ENCODE results near the gene RNF7. TPM values are rescaled to one million over a fixed set of nuclear protein-coding genes. Genes with fewer than 3 reads are reported as not detected.

The RNF7 gene
- total and polyA plus RNA-seq, 2 donors (not counting 3 experiments of a cell fraction or from before 2014, with no cell fraction given): 120 to 136 TPM

GRCh38 chr3:141746962-141747361 is 8.9 kb downstream of the RNF7 start:
- TF ChIP-seq MAX (IDR thresholded peaks at IDR 0.05; ENCODE audit: insufficient read depth, insufficient read length): no peak
- no peak for TF ChIP-seq POLR2AphosphoS5 (IDR thresholded peaks at IDR 0.05; ENCODE audit: insufficient read depth, low read depth, low read length)
- no peak for TF ChIP-seq CTCF (IDR thresholded peaks at IDR 0.05; ENCODE audit: extremely low read depth in 1 of 2, insufficient read depth in 1 of 2, low read depth in 1 of 2, low read length in 2 of 2)
- TF ChIP-seq FOS (IDR thresholded peaks at IDR 0.05; ENCODE audit: borderline replicate concordance, insufficient read depth, low read length): no peak
- TF ChIP-seq GATA2 (IDR thresholded peaks at IDR 0.05; ENCODE audit: insufficient read depth, insufficient read length, low read depth, low read length): no peak
- TF ChIP-seq EZH2 (IDR thresholded peaks at IDR 0.05; ENCODE audit: borderline replicate concordance, low read depth, low read length, severe bottlenecking): no peak
- no peak for TF ChIP-seq MYC (IDR thresholded peaks at IDR 0.05; ENCODE audit: low read depth, low read length)
- TF ChIP-seq JUN (IDR thresholded peaks at IDR 0.05; ENCODE audit: borderline replicate concordance, insufficient read depth, insufficient read length, low read depth): no peak
- no peak for TF ChIP-seq POLR2A (IDR thresholded peaks at IDR 0.05; ENCODE audit: low read depth, low read length)
- Histone ChIP-seq H3K79me2 (ENCODE audit: control insufficient read depth, insufficient read depth, low read length) (peaks cover 19% of the 10 kb centered on the region), H3K36me3 (ENCODE audit: control insufficient read depth in 2 of 2, extremely low read depth in 1 of 2, insufficient read depth in 2 of 2, low read length in 2 of 2) (peaks cover 9 to 16% of the 10 kb centered on the region in 2 experiments), H3K4me2 (ENCODE audit: insufficient read depth, low read length) (no peak overlapping the region), H3K27ac (ENCODE audit: insufficient read depth, low read depth, low read length) (no peak overlapping the region), H3K4me1 (ENCODE audit: control insufficient read depth, extremely low read depth, insufficient read depth, low read length) (no peaks in the 10 kb centered on the region), H3K9me3 (replicated peaks; ENCODE audit: control insufficient read depth, insufficient read depth, low read length) (no peaks in the 10 kb centered on the region), H3K4me3 (replicated peaks in 1 of 3; ENCODE audit: insufficient read depth in 1 of 3, low read depth in 1 of 3, low read length in 3 of 3) (no peak overlapping the region), H2AFZ (ENCODE audit: low read depth, low read length) (no peak overlapping the region), H3K9ac (replicated peaks; ENCODE audit: extremely low read depth, insufficient read depth, low read length) (no peak overlapping the region), H3K27me3 (ENCODE audit: control insufficient read depth in 2 of 2, insufficient read depth in 2 of 2, low read length in 2 of 2) (no peaks in the 10 kb centered on the region), H3K9me1 (replicated peaks; ENCODE audit: control insufficient read depth, extremely low read depth, insufficient read depth, low read length) (no peaks in the 10 kb centered on the region), H4K20me1 (replicated peaks; ENCODE audit: control insufficient read depth, extremely low read depth, insufficient read depth, low read length) (peaks cover 6% of the 10 kb centered on the region)
- FAIRE-seq (no peak), DNase-seq (ENCODE audit: low read depth, low spot score) (no peak)
- dilution Hi-C loops (cut with MboI; ENCODE audit: extremely low pct_ligation_motif_present, low sequenced_read_pairs): no loop called here
- POLR2A ChIA-PET: no interaction called here
- no TSS peak for BruUV-seq (replicated peaks)
- intact Hi-C loops (cut with micrococcal nuclease): no loop called here
- CTCF ChIA-PET: no interaction called here
